ENCODE measurements around the gene ASGR2. TPM values are rescaled to one million over a fixed set of nuclear protein-coding genes. Genes with fewer than 3 reads are reported as not detected.
A peak's percentile ranks its signal among the peaks of the same experiment; 100 is the strongest.

ASGR2 gene
- total and polyA plus RNA-seq, 2 of the 13 experiments (the other 11 are each of a cell fraction or from before 2014, with no cell fraction given): 320 to 754 TPM

GRCh38 chr17:7114875-7115614 lies 423 bp upstream of the ASGR2 start (continued):
- TF ChIP-seq STAT6 (CRISPR knock-in tag; IDR thresholded peaks at IDR 0.05; ENCODE audit: borderline replicate concordance) (peak; percentile 97), ZHX1 (CRISPR knock-in tag; IDR thresholded peaks at IDR 0.05; ENCODE audit: low read depth) (no peak), TBX2 (CRISPR knock-in tag; IDR thresholded peaks at IDR 0.05; ENCODE audit: borderline replicate concordance) (peak; percentile 70; the same call in 1 of the 2 replicates), ZNF260 (CRISPR knock-in tag; IDR thresholded peaks at IDR 0.05; ENCODE audit: borderline replicate concordance, low read depth) (no peak), ZNF598 (CRISPR knock-in tag; IDR thresholded peaks at IDR 0.05; ENCODE audit: borderline replicate concordance) (no peak), NFRKB (IDR thresholded peaks at IDR 0.05) (no peak), RCOR2 (CRISPR knock-in tag; IDR thresholded peaks at IDR 0.05) (no peak), KAT2B (IDR thresholded peaks at IDR 0.05; ENCODE audit: borderline replicate concordance, low read depth, low read length) (no peak), ZSCAN9 (CRISPR knock-in tag; IDR thresholded peaks at IDR 0.05; ENCODE audit: borderline replicate concordance) (no peak), ZNF607 (CRISPR knock-in tag; IDR thresholded peaks at IDR 0.05; ENCODE audit: borderline replicate concordance) (no peak), ARID2 (CRISPR knock-in tag; IDR thresholded peaks at IDR 0.05; ENCODE audit: borderline replicate concordance) (0 out of 2 replicates have a peak, but pooled peaks have one; percentile 64), SMAD9 (CRISPR knock-in tag; IDR thresholded peaks at IDR 0.05) (no peak; the same call in 1 of the 2 replicates), NCOA2 (CRISPR knock-in tag; IDR thresholded peaks at IDR 0.05) (no peak; the same call in 1 of the 2 replicates), MZF1 (CRISPR knock-in tag; IDR thresholded peaks at IDR 0.05; ENCODE audit: borderline replicate concordance) (no peak), SRSF1 (optimal IDR thresholded peaks at IDR 0.05; ENCODE audit: low read depth, low read length) (no peak), ZBTB10 (CRISPR knock-in tag; IDR thresholded peaks at IDR 0.05; ENCODE audit: borderline replicate concordance) (peak; percentile 98), PAF1 (CRISPR knock-in tag; IDR thresholded peaks at IDR 0.05) (no peak), RFX3 (CRISPR knock-in tag; IDR thresholded peaks at IDR 0.05) (no peak), PHB2 (IDR thresholded peaks at IDR 0.05; ENCODE audit: partially characterized antibody) (no peak)
- TF ChIP-seq, protein P1, sequence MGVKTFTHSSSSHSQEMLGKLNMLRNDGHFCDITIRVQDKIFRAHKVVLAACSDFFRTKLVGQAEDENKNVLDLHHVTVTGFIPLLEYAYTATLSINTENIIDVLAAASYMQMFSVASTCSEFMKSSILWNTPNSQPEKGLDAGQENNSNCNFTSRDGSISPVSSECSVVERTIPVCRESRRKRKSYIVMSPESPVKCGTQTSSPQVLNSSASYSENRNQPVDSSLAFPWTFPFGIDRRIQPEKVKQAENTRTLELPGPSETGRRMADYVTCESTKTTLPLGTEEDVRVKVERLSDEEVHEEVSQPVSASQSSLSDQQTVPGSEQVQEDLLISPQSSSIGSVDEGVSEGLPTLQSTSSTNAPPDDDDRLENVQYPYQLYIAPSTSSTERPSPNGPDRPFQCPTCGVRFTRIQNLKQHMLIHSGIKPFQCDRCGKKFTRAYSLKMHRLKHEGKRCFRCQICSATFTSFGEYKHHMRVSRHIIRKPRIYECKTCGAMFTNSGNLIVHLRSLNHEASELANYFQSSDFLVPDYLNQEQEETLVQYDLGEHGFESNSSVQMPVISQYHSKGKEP (CRISPR knock-in tag; IDR thresholded peaks at IDR 0.05): no peak
